ENCODE measurements around the gene ISLR. TPM values are rescaled to one million over a fixed set of nuclear protein-coding genes. Genes with fewer than 3 reads are reported as not detected.

Gene ISLR
- total RNA-seq, 2 donors from 2014 or later: not detected

- no peak overlapping the region for H3K27ac Mint-ChIP-seq
- peaks cover 15 to 26% of the 10 kb centered on the region in 2 donors for H3K27me3 Mint-ChIP-seq
- no peaks in the 10 kb centered on the region for H3K36me3 Mint-ChIP-seq
- H3K4me3 Mint-ChIP-seq: no peak overlapping the region
- ATAC-seq (no peak), DNase-seq (ENCODE audit: low spot score) (no peak)
- no peaks in the 10 kb centered on the region for H3K9me3 Mint-ChIP-seq
- H3K4me1 Mint-ChIP-seq (ENCODE audit: low read depth in 2 of 2): peaks cover 0 to 5% of the 10 kb centered on the region in 2 donors
These were observed 39.0 kb downstream of the ISLR start for GRCh38 chr15:74212494-74212893.

DNA sequence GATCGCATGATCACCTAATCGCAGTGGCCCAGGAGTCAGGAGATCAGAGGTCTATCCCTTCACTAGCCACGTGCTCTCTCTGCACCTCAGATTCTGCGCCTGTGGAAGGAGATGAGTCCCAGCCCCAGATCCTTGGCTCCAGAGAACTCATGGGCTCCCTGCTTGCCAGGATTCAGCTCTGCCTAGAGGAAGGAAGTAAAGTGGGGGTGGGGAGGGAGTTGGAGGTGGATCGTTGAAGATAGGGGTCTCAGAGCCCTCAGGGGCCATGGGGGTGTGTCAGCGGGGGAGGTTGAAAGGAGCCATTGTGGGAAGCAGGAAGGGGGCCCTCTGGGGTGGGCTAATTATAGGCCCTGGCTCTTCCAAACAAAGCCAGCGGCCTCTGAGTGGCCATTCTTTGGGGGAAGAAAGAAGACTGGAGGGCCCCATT, 40.4 kb downstream of the ISLR start:
- Mint-ChIP-seq H3K4me1 (ENCODE audit: low read depth in 2 of 2) (peaks cover 0 to 5% of the 10 kb centered on the region in 2 donors), H3K27ac (no peak overlapping the region), H3K4me3 (no peak overlapping the region), H3K27me3 (peaks cover 12 to 24% of the 10 kb centered on the region in 2 donors), H3K36me3 (no peaks in the 10 kb centered on the region), H3K9me3 (no peaks in the 10 kb centered on the region)
- ATAC-seq (no peak), DNase-seq (ENCODE audit: low spot score) (no peak)

GRCh38 chr15:74214324-74215021, 41.0 kb downstream of the ISLR start:
- no peaks in the 10 kb centered on the region for H3K36me3 Mint-ChIP-seq
- H3K4me1 Mint-ChIP-seq (ENCODE audit: low read depth in 2 of 2): peaks cover 0 to 5% of the 10 kb centered on the region in 2 donors
- DNase-seq (ENCODE audit: low spot score): no peak
- ATAC-seq: no peak
- no peak overlapping the region for H3K27ac Mint-ChIP-seq
- H3K27me3 Mint-ChIP-seq: peaks cover 13 to 27% of the 10 kb centered on the region in 2 donors
- no peaks in the 10 kb centered on the region for H3K9me3 Mint-ChIP-seq
- no peak overlapping the region for H3K4me3 Mint-ChIP-seq

DNA sequence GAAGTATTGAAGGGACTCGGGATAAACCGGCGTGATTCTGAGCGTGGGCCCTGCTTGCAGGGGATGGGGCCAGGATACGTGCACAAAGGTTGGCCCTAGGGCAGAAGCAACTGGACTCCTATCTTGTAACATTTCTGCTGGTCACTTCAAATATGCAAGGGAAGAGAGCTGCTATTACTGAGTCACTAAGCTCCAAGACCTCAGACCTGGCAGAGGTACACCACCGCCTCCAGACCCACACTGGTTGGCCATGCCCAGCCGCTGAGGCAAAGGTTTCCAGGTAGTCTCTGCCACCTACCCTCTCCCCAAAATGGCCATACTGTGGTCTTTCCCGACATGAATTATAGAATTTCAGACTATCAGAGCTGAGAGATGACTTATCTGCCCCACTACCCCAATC, 42.4 kb downstream of the ISLR start:
- Mint-ChIP-seq H3K4me1 (ENCODE audit: low read depth in 2 of 2) (peaks cover 0 to 5% of the 10 kb centered on the region in 2 donors), H3K36me3 (no peaks in the 10 kb centered on the region), H3K27ac (no peak overlapping the region), H3K4me3 (no peak overlapping the region), H3K27me3 (peaks cover 23 to 32% of the 10 kb centered on the region in 2 donors), H3K9me3 (no peaks in the 10 kb centered on the region)
- ATAC-seq: no peak
- no peak for DNase-seq (ENCODE audit: low spot score)

- Mint-ChIP-seq H3K4me1 (ENCODE audit: low read depth in 2 of 2) (peaks cover 0 to 5% of the 10 kb centered on the region in 2 donors), H3K36me3 (no peaks in the 10 kb centered on the region), H3K27me3 (peaks cover 19 to 25% of the 10 kb centered on the region in 2 donors), H3K4me3 (no peak overlapping the region), H3K27ac (no peak overlapping the region), H3K9me3 (no peaks in the 10 kb centered on the region)
- no peak for ATAC-seq
- no peak for DNase-seq (ENCODE audit: low spot score)
These were observed 43.4 kb downstream of the ISLR start for GRCh38 chr15:74216949-74217348.

GRCh38 chr15:74217907-74218885, 44.7 kb downstream of the ISLR start:
- Mint-ChIP-seq H3K36me3 (no peaks in the 10 kb centered on the region), H3K9me3 (no peaks in the 10 kb centered on the region), H3K4me1 (ENCODE audit: low read depth in 2 of 2) (peaks cover 0 to 5% of the 10 kb centered on the region in 2 donors), H3K27ac (no peak overlapping the region), H3K4me3 (no peak overlapping the region), H3K27me3 (peaks cover 25 to 28% of the 10 kb centered on the region in 2 donors)
- no peak for DNase-seq (ENCODE audit: low spot score)
- no peak for ATAC-seq

DNA sequence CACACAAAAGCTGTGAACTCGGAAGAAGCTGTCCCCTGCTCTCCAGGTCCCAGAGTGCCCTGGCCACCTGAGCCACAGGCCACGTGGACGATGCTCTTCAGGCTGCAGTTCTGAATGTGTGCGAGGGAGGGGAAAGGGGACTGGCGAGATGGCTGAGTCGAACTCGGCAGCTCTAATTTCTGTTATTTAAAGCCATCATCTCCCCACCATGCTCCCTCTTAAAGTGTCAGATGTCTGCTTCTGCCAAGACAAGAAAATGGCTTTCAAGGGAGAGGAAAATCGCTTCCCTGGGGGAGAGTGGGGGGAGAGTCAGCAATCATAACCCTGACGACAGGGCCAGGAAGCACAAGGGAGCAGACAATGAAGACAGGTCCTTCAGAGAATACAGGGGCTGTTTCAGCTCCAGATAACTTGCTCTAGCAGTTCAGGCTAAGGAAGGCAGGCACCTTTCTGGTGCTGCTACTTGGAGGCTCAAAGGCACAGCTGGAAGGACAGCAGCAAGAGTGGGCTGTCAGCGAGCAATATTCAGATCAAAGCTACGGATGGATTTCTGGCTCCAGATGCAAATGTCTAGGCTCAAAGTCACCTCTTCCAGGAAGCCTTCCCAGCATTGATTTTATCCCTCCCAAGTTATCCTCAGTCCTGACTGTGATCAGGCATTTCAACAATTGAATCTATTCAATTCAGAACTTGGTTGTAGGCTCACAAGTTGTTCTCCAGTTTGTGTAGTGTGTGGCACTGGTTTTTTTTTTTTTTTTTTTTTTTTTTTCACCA, 47.2 kb downstream of the ISLR start:
- Mint-ChIP-seq H3K4me1 (ENCODE audit: low read depth in 2 of 2) (no peaks in the 10 kb centered on the region), H3K27ac (no peak overlapping the region), H3K4me3 (no peak overlapping the region), H3K27me3 (peaks cover 26 to 32% of the 10 kb centered on the region in 2 donors), H3K36me3 (no peaks in the 10 kb centered on the region), H3K9me3 (no peaks in the 10 kb centered on the region)
- DNase-seq (ENCODE audit: low spot score) (no peak), ATAC-seq (no peak)

DNA sequence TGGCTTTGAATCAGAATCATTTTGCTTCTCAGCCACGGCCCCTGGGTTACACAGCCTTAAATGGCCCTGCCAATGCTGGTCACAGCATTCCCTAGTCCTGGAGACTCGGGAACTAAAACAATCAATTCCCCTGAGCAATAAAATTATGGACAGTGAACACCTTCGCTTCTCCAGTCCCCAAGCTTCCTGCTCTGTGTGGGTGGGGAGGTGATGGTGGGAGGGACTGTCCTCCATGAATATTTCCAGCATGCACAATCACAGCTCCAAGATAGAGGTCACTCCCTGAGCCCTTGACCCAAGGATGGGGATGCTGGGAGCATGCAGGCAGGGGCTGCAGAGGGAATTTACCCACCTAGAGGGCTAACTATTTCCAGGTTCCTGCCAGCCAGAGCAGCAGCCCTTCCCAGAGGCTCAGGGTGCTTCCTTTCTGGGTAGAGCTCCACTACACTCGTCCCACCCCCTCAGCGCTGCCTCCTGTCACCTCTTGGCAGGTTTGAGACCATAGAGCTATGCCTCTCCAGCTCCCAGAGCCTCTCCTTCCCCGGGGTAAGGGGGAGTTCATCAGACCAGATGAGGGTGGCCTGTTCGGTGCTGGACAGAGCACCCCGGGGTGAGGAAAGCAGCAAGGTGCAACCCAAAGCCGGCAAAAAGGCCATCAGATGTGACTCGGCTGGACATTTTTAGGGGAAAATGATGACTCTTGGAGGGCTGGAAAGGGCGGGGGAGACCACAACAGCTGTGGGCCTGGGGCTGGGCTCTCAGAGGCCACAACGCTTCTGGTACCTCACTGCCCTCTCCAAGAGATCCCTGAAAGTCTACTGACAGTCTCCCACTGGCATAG, 48.1 kb downstream of the ISLR start:
- DNase-seq (ENCODE audit: low spot score) (no peak), ATAC-seq (no peak)
- no peaks in the 10 kb centered on the region for H3K9me3 Mint-ChIP-seq
- H3K27ac Mint-ChIP-seq: no peak overlapping the region
- no peak overlapping the region for H3K4me3 Mint-ChIP-seq
- H3K27me3 Mint-ChIP-seq: peaks cover 26 to 37% of the 10 kb centered on the region in 2 donors
- H3K4me1 Mint-ChIP-seq (ENCODE audit: low read depth in 2 of 2): no peaks in the 10 kb centered on the region
- no peaks in the 10 kb centered on the region for H3K36me3 Mint-ChIP-seq

DNA sequence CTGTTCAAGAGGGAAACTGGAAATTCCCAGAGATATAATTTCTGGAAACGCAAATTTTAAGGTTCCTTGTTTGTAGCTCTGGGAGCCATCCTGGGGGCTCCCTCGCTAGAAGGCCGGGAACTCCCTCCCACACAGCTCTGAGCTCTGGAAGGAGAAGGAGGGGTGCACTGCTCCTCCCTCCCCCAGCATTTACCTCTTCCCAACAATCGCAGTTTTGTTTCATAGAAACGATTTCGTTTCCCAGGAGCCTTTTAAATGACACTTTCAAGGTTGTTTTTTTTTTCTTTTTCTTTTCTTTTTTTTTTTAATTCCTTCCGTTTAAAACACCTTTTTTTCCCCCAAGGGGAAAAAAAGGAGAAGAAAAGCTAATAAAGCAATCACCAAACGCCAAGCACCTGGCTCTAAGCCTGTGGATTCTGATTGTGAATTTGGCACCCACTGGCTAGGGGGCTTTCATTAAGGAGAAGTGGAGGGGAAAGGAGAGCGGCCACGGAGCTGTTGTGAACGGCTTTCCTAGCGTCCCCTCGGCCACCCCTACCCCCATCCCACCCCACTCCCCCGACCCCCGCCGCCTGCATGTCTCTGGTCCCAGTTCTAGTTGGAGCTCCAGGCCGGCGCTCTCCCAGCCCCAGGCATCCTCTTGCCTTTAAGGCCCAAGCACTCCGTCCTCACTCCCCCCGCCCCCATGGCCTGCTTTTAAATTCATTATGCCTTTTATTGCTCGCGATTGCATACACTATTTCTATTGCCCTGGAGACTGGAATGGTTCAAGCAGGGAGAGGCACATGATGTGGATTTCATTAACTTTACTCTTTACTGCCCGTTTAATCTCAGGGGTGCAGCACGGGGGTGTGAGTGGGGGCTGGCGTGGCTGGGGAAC, 49.0 kb downstream of the ISLR start:
- H3K4me3 Mint-ChIP-seq: no peak overlapping the region
- no peaks in the 10 kb centered on the region for H3K4me1 Mint-ChIP-seq (ENCODE audit: low read depth in 2 of 2)
- peaks cover 26 to 39% of the 10 kb centered on the region in 2 donors for H3K27me3 Mint-ChIP-seq
- no peaks in the 10 kb centered on the region for H3K36me3 Mint-ChIP-seq
- no peaks in the 10 kb centered on the region for H3K9me3 Mint-ChIP-seq
- no peak for DNase-seq (ENCODE audit: low spot score)
- H3K27ac Mint-ChIP-seq: no peak overlapping the region
- no peak for ATAC-seq

DNA sequence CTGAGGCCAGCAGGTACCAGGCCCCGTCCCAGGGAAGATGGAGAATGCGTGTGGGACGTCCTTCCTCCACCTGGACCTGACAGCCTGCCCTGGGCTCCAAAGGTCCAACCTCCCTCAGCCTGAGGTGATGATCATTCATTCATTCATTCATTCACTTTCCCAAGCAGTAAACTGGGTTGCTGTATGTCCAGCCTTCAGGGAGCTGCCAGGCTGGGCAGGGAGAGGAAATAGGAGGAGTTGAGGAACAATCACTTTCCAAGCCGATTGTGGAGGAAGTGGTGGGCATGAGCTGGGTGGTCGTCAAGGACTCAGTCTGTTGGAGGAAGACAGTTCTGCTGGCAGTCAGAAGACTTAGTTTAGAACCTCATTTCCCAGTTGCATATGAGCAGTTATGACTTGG, 52.4 kb downstream of the ISLR start:
- no peaks in the 10 kb centered on the region for H3K4me1 Mint-ChIP-seq (ENCODE audit: low read depth in 2 of 2)
- H3K27me3 Mint-ChIP-seq: peaks cover 18 to 28% of the 10 kb centered on the region in 2 donors
- no peak overlapping the region for H3K4me3 Mint-ChIP-seq
- H3K9me3 Mint-ChIP-seq: no peaks in the 10 kb centered on the region
- ATAC-seq (no peak), DNase-seq (ENCODE audit: low spot score) (no peak)
- H3K27ac Mint-ChIP-seq: no peak overlapping the region
- no peaks in the 10 kb centered on the region for H3K36me3 Mint-ChIP-seq
